Endothelial cell (in vitro differentiated cells): ENCODE results near the gene TRPT1. TPM values are rescaled to one million over a fixed set of nuclear protein-coding genes. Genes with fewer than 3 reads are reported as not detected.

ENCODE experiments used
- DNase-seq: peaks from one replicate; pipeline ENCODE4 v3.0.0; 2021; ENCODE audit warnings: low spot score
- H3K27ac Mint-ChIP-seq: one replicate; pipeline ENCODE4 v1.8.0; 2021; ENCODE audit warnings: mixed read lengths, inconsistent platforms; ENCODE audit not compliant: unreplicated experiment
- H3K27me3 Mint-ChIP-seq: one replicate; pipeline ENCODE4 v1.8.0; 2021; ENCODE audit warnings: mild to moderate bottlenecking, moderate library complexity, mixed read lengths, inconsistent platforms; ENCODE audit not compliant: unreplicated experiment
- H3K36me3 Mint-ChIP-seq: one replicate; pipeline ENCODE4 v1.8.0; 2021; ENCODE audit warnings: mild to moderate bottlenecking, low read depth, mixed read lengths, inconsistent platforms; ENCODE audit not compliant: unreplicated experiment
- H3K4me1 Mint-ChIP-seq: one replicate; pipeline ENCODE4 v1.8.0; 2021; ENCODE audit warnings: mild to moderate bottlenecking, mixed read lengths, inconsistent platforms; ENCODE audit not compliant: unreplicated experiment
- H3K4me3 Mint-ChIP-seq: one replicate; pipeline ENCODE4 v1.8.0; 2021; ENCODE audit warnings: mild to moderate bottlenecking, mixed read lengths, inconsistent platforms; ENCODE audit not compliant: unreplicated experiment
- H3K9me3 Mint-ChIP-seq: one replicate; pipeline ENCODE4 v1.8.0; 2021; ENCODE audit warnings: mixed read lengths, inconsistent platforms; ENCODE audit not compliant: unreplicated experiment
- CTCF ChIP-seq: fragments of 200-600 bp; sonication (generic); IDR thresholded peaks from one replicate; pipeline ENCODE4 v1.5.0; 2021; ENCODE audit warnings: antibody characterized with exemption; ENCODE audit not compliant: unreplicated experiment
- total RNA-seq: library from RNA; stranded (reverse); fragmentation: NEBNext Ultra II Directional; extraction: Animal tissue kit (Norgen Biotek cat#: 25700); gene quantifications from one replicate; pipeline ENCODE4 v1.2.1, GENCODE V29; 2021; ENCODE audit not compliant: unreplicated experiment

Gene TRPT1
- total RNA-seq, 1 donor from 2014 or later, result 23.2 TPM

- Mint-ChIP-seq H3K27me3 (peaks cover 25% of the 10 kb centered on the region), H3K27ac (no peak overlapping the region), H3K4me1 (peaks cover 11% of the 10 kb centered on the region), H3K4me3 (peak overlapping the region; percentile 83), H3K36me3 (peaks cover 5% of the 10 kb centered on the region), H3K9me3 (no peaks in the 10 kb centered on the region)
- DNase-seq, result no peak
- TF ChIP-seq CTCF, result no peak
Measured at GRCh38 chr11:64235437-64236161, 9.6 kb upstream of the TRPT1 start.

GRCh38 chr11:64234647-64235379 lies 8.8 kb upstream of the TRPT1 start:
- no peaks in the 10 kb centered on the region for H3K9me3 Mint-ChIP-seq
- H3K36me3 Mint-ChIP-seq, result peaks cover 5% of the 10 kb centered on the region
- peaks cover 21% of the 10 kb centered on the region for H3K27me3 Mint-ChIP-seq
- no peak overlapping the region for H3K27ac Mint-ChIP-seq
- peak overlapping the region; percentile 83 for H3K4me3 Mint-ChIP-seq
- peaks cover 7% of the 10 kb centered on the region for H3K4me1 Mint-ChIP-seq
- DNase-seq, result no peak
- no peak for TF ChIP-seq CTCF

GRCh38 chr11:64233913-64234586 lies 8.1 kb upstream of the TRPT1 start, which contains the start of gene VEGFB:
Gene VEGFB (plus strand): TSS chr11:64234584. CDS start chr11:64234834, 250 bp downstream.
- Mint-ChIP-seq H3K4me3 (peak within 1 kb of the TSS; percentile 83), H3K27ac (no peak within 1 kb of the TSS), H3K36me3 (peaks cover 5% of the 10 kb centered on the region), H3K4me1 (peaks cover 7% of the 10 kb centered on the region), H3K27me3 (peaks cover 17% of the 10 kb centered on the region), H3K9me3 (no peaks in the 10 kb centered on the region)
- TF ChIP-seq CTCF, result no peak
- no peak for DNase-seq

GRCh38 chr11:64232967-64233315 lies 7.0 kb upstream of the TRPT1 start:
- H3K9me3 Mint-ChIP-seq, result no peaks in the 10 kb centered on the region
- H3K4me3 Mint-ChIP-seq, result peak overlapping the region; percentile 59
- no peak overlapping the region for H3K27ac Mint-ChIP-seq
- H3K27me3 Mint-ChIP-seq, result peaks cover 20% of the 10 kb centered on the region
- no peak for TF ChIP-seq CTCF
- H3K36me3 Mint-ChIP-seq, result peaks cover 5% of the 10 kb centered on the region
- no peak for DNase-seq
- peaks cover 3% of the 10 kb centered on the region for H3K4me1 Mint-ChIP-seq
